HG03060 (cell line): ENCODE results near the gene DNAJA4.

Experiments used
- ATAC-seq: cut with Tn5 transposase; IDR thresholded peaks from one replicate; pipeline ENCODE4 v1.9.1; 2021; ENCODE audit warnings: low read depth, moderate number of reproducible peaks; ENCODE audit not compliant: unreplicated experiment

The DNAJA4 gene

DNA sequence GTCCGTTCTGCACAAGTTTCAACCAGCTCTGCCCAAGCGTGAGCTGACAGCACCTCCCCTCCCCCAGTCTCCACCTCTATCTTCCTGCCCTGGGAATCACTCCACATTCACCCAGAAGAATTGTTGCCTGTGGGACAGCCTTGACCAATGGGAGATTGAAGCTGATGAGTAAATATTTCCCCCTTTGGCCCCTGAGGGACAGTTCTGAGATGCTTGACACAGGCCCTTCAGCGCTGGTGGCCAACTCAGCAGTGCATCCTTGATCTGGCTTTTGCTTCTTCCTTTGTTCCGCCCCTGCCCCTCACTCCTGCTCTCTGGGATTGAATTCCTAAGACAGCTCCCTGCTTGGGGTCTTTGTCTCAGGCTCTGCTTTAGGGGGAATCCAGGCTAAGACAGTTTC, 48.2 kb downstream of the DNAJA4 start:
- ATAC-seq = no peak

- ATAC-seq = no peak
Observed at GRCh38 chr15:78312957-78313356, 48.6 kb downstream of the DNAJA4 start.

DNA sequence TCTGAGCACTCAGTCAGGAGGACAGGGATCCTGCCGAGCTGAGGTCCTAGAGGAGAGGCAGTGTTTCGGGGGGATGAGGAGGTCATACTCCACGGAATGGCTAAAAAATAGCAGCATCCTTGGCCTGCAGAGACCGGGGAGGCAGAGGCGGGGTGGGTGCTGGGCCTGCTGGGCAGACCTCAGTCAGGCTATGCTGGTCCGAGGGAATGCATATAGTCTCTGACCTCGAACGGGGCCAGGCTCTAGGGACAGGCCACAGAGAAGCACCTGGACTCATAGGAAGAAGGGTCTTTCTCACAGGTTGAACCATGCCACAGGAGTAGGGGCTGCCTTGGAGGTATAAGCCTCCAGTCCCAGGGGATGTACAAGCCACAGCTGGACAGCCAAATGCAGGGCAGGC, 49.0 kb downstream of the DNAJA4 start:
- no peak for ATAC-seq

DNA sequence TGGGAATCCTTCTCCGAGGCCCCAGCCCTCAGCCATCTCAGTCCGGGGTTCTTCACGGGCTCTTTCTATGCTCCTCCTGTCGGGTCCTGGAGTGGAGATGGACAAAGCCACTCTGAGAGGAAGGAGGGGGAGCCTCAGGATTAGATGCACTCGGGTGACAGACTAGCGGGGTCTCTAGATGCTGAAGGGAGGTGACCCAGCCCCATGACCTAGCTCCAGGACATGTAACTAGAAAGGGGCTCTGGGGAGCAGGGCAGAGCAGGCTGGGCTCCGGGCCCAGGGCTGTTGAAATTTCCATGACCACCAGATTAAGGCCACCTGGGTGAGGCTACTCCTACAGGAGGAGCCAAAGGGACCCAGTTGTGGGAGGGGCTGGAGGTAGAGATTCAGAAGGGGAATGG, 49.8 kb downstream of the DNAJA4 start:
- ATAC-seq = no peak

DNA sequence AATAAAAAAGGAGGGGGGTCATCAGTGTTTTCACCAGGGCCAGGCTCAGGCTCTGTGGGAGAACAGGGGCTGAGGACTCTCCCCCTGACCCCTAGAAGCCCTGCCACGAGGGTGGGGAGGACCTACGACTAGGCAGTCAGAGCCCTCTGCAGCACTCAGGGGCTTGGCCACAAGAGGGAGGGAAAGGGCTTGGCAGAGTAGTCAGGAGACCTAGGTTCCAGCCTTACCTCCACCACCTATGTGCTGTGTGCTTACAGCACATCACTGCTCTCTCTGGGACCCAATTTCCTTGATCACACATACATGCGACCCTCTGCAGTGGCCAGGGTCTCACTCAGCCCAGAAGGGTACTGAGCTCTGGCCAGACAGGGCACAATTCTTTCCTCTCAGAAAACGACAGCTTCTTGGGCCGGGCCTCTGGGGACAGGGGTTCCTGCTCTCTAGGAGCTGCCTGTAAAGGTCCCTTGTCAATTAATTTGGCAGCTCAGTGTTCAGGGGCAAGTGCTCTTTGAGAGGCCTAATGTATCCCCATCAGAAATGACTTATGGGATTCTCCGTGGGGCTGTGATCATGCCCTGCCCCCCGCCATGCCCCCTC, 51.4 kb downstream of the DNAJA4 start:
- ATAC-seq = no peak

DNA sequence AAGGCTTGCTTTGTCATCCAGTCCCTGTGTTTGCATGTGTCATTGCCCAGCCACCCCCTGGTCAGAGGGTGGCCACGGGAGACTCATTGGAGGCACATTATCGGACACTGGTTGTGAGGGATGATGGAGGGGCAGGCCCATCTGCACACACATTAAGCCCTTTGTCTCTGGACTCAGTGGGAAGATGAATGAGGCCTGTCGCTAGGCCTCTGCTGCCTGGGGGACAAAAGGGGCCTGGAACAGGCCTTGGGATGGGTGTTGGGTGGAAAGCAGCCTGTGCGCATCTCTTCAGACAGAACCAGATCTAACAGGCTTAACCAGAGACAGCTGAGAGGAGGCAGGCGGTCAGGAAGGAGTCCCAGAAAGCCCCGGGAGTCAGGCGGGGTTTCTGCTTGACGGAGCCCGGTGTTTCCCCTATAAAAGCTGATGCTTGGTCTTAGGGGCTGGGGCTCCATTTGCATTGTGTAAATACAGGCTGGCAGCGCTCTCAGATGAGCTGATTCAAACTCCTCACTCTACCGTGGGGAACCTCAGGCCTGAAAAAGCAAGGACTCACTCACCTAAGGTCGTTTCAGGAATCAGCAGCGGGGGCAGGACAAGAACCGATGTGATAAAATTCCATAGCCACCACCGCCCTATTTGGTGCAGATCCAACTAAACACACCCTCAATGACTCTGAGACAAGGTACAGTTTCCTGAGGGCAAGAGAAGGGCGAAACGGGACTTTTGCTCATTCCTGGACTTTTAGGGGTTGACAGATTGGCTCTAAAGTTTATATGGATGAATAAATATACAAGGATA, 52.1 kb downstream of the DNAJA4 start:
- ATAC-seq = no peak

GRCh38 chr15:78317145-78317836, 52.9 kb downstream of the DNAJA4 start:
- ATAC-seq = no peak

DNA sequence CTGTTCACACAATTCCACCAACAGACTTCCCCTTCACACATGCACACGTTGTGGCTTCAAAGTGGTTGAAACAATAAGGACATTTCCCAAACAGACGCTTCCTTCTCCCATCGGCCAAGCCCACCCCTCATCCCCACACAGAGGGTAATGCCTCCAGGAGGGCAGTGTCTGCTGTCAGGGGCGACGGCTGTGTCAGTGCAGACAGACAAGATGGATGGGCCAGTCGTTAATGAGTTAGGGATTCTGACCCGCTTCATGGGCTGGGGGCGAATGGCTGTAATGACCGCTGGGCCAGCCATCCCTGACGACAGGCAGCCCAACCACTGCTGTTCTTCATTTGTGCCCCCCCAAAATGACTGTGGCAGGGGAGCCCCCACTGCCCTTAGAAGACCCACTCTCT, 55.2 kb downstream of the DNAJA4 start:
- no peak for ATAC-seq

- ATAC-seq = no peak
Observed at GRCh38 chr15:78320183-78320582, 55.8 kb downstream of the DNAJA4 start.

DNA sequence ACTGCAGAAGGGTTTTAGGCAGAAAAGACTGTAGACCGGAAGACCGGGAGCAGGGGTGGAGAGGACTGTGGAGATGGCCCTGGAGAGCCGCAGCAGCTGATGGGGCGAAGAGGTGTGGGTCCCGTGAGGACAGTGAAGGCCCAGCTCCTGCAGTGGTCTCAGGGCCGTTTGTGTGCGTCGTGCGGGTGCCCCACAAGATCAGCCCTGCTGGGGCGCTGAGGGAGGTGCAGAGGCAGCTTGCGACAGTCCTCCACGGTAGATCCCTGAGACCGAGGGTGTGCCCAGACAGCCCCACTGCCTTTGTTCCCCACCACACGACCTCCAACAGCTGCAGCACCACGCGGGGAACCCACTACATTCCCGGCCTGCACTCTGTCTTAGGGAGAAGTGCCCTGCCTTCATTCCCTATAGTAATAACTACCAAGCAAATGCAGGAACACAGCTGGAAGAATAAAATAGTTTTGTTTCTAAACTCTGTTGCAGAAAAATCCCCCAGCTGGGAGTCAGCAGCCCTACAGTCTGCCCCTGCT, 56.7 kb downstream of the DNAJA4 start:
- ATAC-seq = no peak

GRCh38 chr15:78321786-78322185, 57.4 kb downstream of the DNAJA4 start:
- ATAC-seq = no peak

- ATAC-seq = no peak
Observed at GRCh38 chr15:78322243-78322642, 57.9 kb downstream of the DNAJA4 start.

- ATAC-seq = no peak
Observed at GRCh38 chr15:78322724-78323521, 58.6 kb downstream of the DNAJA4 start.

GRCh38 chr15:78323693-78324092, 59.3 kb downstream of the DNAJA4 start:
- no peak for ATAC-seq

DNA sequence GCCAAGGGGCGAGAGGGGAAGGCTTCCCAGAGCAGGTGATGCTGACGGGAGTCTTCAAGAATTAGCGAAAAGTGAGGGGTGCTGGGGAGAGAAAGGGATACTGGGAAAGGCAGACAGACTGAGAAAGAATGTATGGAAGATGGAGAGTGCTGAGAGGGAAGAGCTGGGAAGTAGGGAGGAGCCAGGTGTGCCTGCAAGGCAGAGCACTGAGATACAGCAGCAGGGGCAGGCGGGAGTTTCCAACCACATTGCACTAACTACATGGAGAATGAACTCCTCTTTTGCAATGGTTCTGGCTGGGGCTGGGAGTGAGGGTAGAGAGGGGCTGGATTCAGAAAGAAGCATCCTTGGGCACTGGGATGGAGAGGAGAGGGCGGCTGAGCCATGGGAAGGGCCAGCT, 59.8 kb downstream of the DNAJA4 start:
- no peak for ATAC-seq

DNA sequence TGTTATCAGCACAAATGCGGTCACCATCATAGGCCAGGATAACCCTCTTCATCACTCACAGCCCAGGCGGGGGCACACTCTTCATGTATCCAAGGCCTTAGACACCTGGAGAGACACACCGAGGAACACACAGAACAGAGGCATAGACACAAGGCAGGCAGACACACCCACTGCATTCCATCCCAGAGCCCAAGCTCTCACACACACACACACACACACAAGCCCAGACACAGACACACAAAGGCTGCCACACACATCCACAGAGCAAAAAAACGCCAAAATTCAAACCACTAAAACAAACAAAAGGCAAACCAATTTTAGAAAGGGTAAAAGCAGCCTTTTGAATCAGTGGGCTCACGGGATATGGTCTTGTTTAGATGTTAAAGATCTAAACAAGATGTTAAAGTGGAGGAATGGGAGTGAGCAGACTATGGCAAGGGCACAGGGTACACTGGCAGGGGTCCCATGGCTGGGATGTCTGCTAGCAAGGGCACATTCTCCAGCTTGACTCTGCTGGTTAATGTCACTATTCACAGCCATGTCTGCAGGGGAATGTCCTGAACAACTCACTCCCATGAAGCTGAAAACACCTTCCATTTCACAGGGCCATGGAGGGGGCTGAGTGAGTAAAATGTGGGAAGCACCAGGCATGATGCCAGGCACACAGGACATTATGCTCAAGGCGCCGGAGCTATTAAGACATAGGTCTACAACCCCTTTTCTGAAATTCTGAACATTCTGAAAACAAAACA, 60.9 kb downstream of the DNAJA4 start:
- no peak for ATAC-seq

GRCh38 chr15:78327466-78327865, 63.1 kb downstream of the DNAJA4 start:
- no peak for ATAC-seq

- ATAC-seq = no peak
Observed at GRCh38 chr15:78329625-78330024, 65.3 kb downstream of the DNAJA4 start.
